Astrocyte (in vitro differentiated cells and primary cell): ENCODE measurements around the gene CADPS.

Source experiments
- CTCF ChIP-seq: IDR thresholded peaks from 2 replicates; pipeline ENCODE4 v1.5.1; 2011; ENCODE audit warnings: low read depth, mild to moderate bottlenecking, inconsistent platforms, low read length, moderate library complexity; ENCODE audit not compliant: insufficient read depth
- EZH2 ChIP-seq: IDR thresholded peaks from 2 replicates; pipeline ENCODE4 v1.6.1; 2012; ENCODE audit warnings: mild to moderate bottlenecking, low read length, inconsistent platforms; ENCODE audit not compliant: insufficient read depth

- TF ChIP-seq CTCF (no peak), EZH2 (no peak)
Observed at GRCh38 chr3:62718011-62718410, 157.2 kb downstream of the CADPS start.
